Measurements from ENCODE around the gene SIL1. TPM values are rescaled to one million over a fixed set of nuclear protein-coding genes. Genes with fewer than 3 reads are reported as not detected.
A peak's percentile ranks its signal among the peaks of the same experiment; 100 is the strongest.

Gene SIL1
- total and polyA plus RNA-seq, 2 of the 8 experiments (the other 6 are each of a cell fraction or from before 2014, with no cell fraction given) = 8.3 to 12.8 TPM

- POLR2A ChIA-PET (ENCODE audit: partially characterized antibody) = no interaction called here
- peak; percentile 84 for FAIRE-seq
- no peak overlapping the region for H3K18ac ChIP-seq (ENCODE audit: extremely low read depth, low read length)
Measured at GRCh38 chr5:139038613-139039305, 159.4 kb downstream of the SIL1 start.

More at GRCh38 chr5:139038613-139039305, 159.4 kb downstream of the SIL1 start:
- Histone ChIP-seq H3K23me2 (ENCODE audit: low read depth, low read length) (no peaks in the 10 kb centered on the region), H3K9ac (replicated peaks in 1 of 4; ENCODE audit: extremely low read depth in 1 of 4, low read depth in 3 of 4, low read length in 3 of 4) (no peak overlapping the region), H2BK5ac (ENCODE audit: low read depth, low read length) (0 out of 2 replicates have a peak overlapping the region, but pooled peaks have one; percentile 2), H2BK15ac (ENCODE audit: low read length) (no peak overlapping the region), H2BK20ac (ENCODE audit: low read length) (no peak overlapping the region), H3K4me2 (ENCODE audit: insufficient read depth in 1 of 2, low read depth in 2 of 2, low read length in 2 of 2) (no peak overlapping the region), H3K4me1 (replicated peaks in 1 of 4; ENCODE audit: control insufficient read depth in 3 of 4, insufficient read depth in 4 of 4, low read length in 3 of 4) (no peaks in the 10 kb centered on the region), H3K79me2 (ENCODE audit: control insufficient read depth in 1 of 2, insufficient read depth in 2 of 2, low read length in 2 of 2) (no peaks in the 10 kb centered on the region), H3K27ac (ENCODE audit: low read depth, low read length) (no peak overlapping the region), H4K8ac (ENCODE audit: extremely low read depth, insufficient read depth, low read length) (no peak overlapping the region), H3K14ac (ENCODE audit: insufficient read length) (no peak overlapping the region), H3K56ac (replicated peaks; ENCODE audit: insufficient read length, low read depth, low read length) (no peak overlapping the region), H4K91ac (replicated peaks; ENCODE audit: insufficient read length, low read length) (no peak overlapping the region), H2BK12ac (ENCODE audit: low read depth, low read length) (no peak overlapping the region), H4K20me1 (replicated peaks in 1 of 2; ENCODE audit: control insufficient read depth in 1 of 2, insufficient read depth in 2 of 2, low read length in 2 of 2) (no peaks in the 10 kb centered on the region), H3K4ac (replicated peaks; ENCODE audit: insufficient read length, low read depth, low read length) (no peak overlapping the region), H4K5ac (ENCODE audit: insufficient read length, low read depth, low read length) (no peak overlapping the region), H3K23ac (ENCODE audit: insufficient read length) (no peak overlapping the region), H3K79me1 (ENCODE audit: low read depth, low read length) (no peaks in the 10 kb centered on the region), H3K9me3 (ENCODE audit: insufficient read depth in 2 of 2, low read depth in 1 of 2, low read length in 1 of 2) (no peaks in the 10 kb centered on the region), H2AFZ (ENCODE audit: low read length) (peak overlapping the region; percentile 83; the same call in 1 of the 2 replicates), H3K27me3 (replicated peaks in 1 of 4; ENCODE audit: control insufficient read depth in 3 of 4, extremely low read depth in 1 of 4, insufficient read depth in 3 of 4, low read length in 3 of 4) (no peaks in the 10 kb centered on the region), H2AK5ac (ENCODE audit: low read depth, low read length) (no peak overlapping the region), H3K36me3 (ENCODE audit: control insufficient read depth in 2 of 4, insufficient read depth in 4 of 4, low read length in 3 of 4) (no peaks in the 10 kb centered on the region), H3K4me3 (ENCODE audit: extremely low read depth in 1 of 4, insufficient read depth in 2 of 4, low read depth in 3 of 4, low read length in 4 of 4) (no peak overlapping the region), H2BK120ac (replicated peaks; ENCODE audit: low read depth, low read length) (no peak overlapping the region)
- CTCF ChIA-PET (ENCODE audit: partially characterized antibody) = interaction anchor here (0.7 to 2.8 kb wide), 28 partner anchors 8 to 367 kb away, joined by 3 to 12 read pairs (median 3); no protein-coding TSS in a partner anchor
- peak in 1 of 2 experiments; percentile 42 for DNase-seq (ENCODE audit: low read depth in 1 of 2, low spot score in 2 of 2)
- WGBS, 2 experiments (ENCODE audit: extremely low coverage in 1 of 2, insufficient coverage in 1 of 2, insufficient read length in 1 of 2, insufficient replicate concordance in 2 of 2, low coverage in 1 of 2, low lambda C conversion rate in 2 of 2, missing lambda C conversion rate in 1 of 2) = 76% methylated on average over 7 of the region's 7 CpGs; no CpG with 5 or more reads in 1 of the 2 experiments
- peak; percentile 45 to 61 for TF ChIP-seq RAD21 (IDR thresholded peaks at IDR 0.05 in 1 of 2, conservative IDR thresholded peaks at IDR 0.05 in 1 of 2; ENCODE audit: low read depth in 2 of 2, low read length in 2 of 2)
- TF ChIP-seq HDAC2 (IDR thresholded peaks at IDR 0.05; ENCODE audit: borderline replicate concordance in 1 of 2, low read depth in 2 of 2, low read length in 2 of 2) = no peak
- TF ChIP-seq CTCF (IDR thresholded peaks at IDR 0.05; ENCODE audit: control extremely low read depth in 1 of 3, insufficient read depth in 1 of 3, low read depth in 1 of 3, low read length in 3 of 3) = peak; percentile 4 to 77 (median 34)
- peak; percentile 70; the same call in 1 of the 2 replicates for TF ChIP-seq YY1 (IDR thresholded peaks at IDR 0.05; ENCODE audit: low read depth, low read length)
